Nephron progenitor cell (in vitro differentiated cells): ENCODE results near the gene FAM120A.

Experiments
- DNase-seq: peaks from one replicate; pipeline ENCODE4 v3.0.0; 2021
- H3K27ac Mint-ChIP-seq: 2 replicates; pipeline ENCODE4 v1.8.0; 2021; ENCODE audit warnings: mild to moderate bottlenecking, moderate library complexity, mixed read lengths
- H3K27me3 Mint-ChIP-seq: 2 replicates; pipeline ENCODE4 v1.8.0; 2021; ENCODE audit warnings: mild to moderate bottlenecking, low read depth, mixed read lengths; ENCODE audit not compliant: poor library complexity
- H3K36me3 Mint-ChIP-seq: 2 replicates; pipeline ENCODE4 v1.8.0; 2021; ENCODE audit warnings: low read depth, mixed read lengths
- H3K4me1 Mint-ChIP-seq: 2 replicates; pipeline ENCODE4 v1.8.0; 2021; ENCODE audit warnings: mixed read lengths
- H3K4me3 Mint-ChIP-seq: 2 replicates; pipeline ENCODE4 v1.8.0; 2021; ENCODE audit warnings: mild to moderate bottlenecking, moderate library complexity, mixed read lengths
- H3K9me3 Mint-ChIP-seq: 2 replicates; pipeline ENCODE4 v1.8.0; 2021; ENCODE audit warnings: mild to moderate bottlenecking, moderate library complexity, mixed read lengths
- TF ChIP-seq, protein P1 (sequence below): fragments of 200-600 bp; sonication (generic); IDR thresholded peaks from 2 replicates; pipeline ENCODE4 v1.5.0; 2021; ENCODE audit warnings: antibody characterized with exemption

The FAM120A gene

GRCh38 chr9:93440896-93441580, 10.4 kb upstream of the FAM120A start:
- H3K36me3 Mint-ChIP-seq = peaks cover 15% of the 10 kb centered on the region
- H3K27ac Mint-ChIP-seq = no peak overlapping the region
- no peak for DNase-seq
- peaks cover 16% of the 10 kb centered on the region for H3K4me1 Mint-ChIP-seq
- peaks cover 7% of the 10 kb centered on the region for H3K27me3 Mint-ChIP-seq
- H3K9me3 Mint-ChIP-seq = no peaks in the 10 kb centered on the region
- H3K4me3 Mint-ChIP-seq = no peak overlapping the region
- TF ChIP-seq, protein P1, sequence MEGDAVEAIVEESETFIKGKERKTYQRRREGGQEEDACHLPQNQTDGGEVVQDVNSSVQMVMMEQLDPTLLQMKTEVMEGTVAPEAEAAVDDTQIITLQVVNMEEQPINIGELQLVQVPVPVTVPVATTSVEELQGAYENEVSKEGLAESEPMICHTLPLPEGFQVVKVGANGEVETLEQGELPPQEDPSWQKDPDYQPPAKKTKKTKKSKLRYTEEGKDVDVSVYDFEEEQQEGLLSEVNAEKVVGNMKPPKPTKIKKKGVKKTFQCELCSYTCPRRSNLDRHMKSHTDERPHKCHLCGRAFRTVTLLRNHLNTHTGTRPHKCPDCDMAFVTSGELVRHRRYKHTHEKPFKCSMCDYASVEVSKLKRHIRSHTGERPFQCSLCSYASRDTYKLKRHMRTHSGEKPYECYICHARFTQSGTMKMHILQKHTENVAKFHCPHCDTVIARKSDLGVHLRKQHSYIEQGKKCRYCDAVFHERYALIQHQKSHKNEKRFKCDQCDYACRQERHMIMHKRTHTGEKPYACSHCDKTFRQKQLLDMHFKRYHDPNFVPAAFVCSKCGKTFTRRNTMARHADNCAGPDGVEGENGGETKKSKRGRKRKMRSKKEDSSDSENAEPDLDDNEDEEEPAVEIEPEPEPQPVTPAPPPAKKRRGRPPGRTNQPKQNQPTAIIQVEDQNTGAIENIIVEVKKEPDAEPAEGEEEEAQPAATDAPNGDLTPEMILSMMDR = no peak

GRCh38 chr9:93446073-93446472, 5.4 kb upstream of the FAM120A start:
- DNase-seq = no peak
- Mint-ChIP-seq H3K9me3 (no peaks in the 10 kb centered on the region), H3K4me1 (peaks cover 12% of the 10 kb centered on the region), H3K27me3 (peaks cover 5% of the 10 kb centered on the region), H3K27ac (peak overlapping the region; percentile 52), H3K4me3 (no peak overlapping the region), H3K36me3 (peaks cover 57% of the 10 kb centered on the region)
- TF ChIP-seq, protein P1 = no peak

- Mint-ChIP-seq H3K27ac (peak overlapping the region; percentile 71), H3K4me1 (peaks cover 12% of the 10 kb centered on the region), H3K36me3 (peaks cover 57% of the 10 kb centered on the region), H3K27me3 (peaks cover 5% of the 10 kb centered on the region), H3K4me3 (no peak overlapping the region), H3K9me3 (no peaks in the 10 kb centered on the region)
- DNase-seq = no peak
- TF ChIP-seq, protein P1 = no peak
Measured at GRCh38 chr9:93447655-93448054, 3.8 kb upstream of the FAM120A start.

GRCh38 chr9:93451849-93452709, 594 bp downstream of the FAM120A start:
- Mint-ChIP-seq H3K27me3 (no peaks in the 10 kb centered on the region), H3K4me3 (peak overlapping the region; percentile 97), H3K9me3 (no peaks in the 10 kb centered on the region), H3K4me1 (peaks cover 38% of the 10 kb centered on the region), H3K36me3 (peaks cover 36% of the 10 kb centered on the region), H3K27ac (peak overlapping the region; percentile 97)
- peak; percentile 62 for DNase-seq
- TF ChIP-seq, protein P1 = no peak

DNA sequence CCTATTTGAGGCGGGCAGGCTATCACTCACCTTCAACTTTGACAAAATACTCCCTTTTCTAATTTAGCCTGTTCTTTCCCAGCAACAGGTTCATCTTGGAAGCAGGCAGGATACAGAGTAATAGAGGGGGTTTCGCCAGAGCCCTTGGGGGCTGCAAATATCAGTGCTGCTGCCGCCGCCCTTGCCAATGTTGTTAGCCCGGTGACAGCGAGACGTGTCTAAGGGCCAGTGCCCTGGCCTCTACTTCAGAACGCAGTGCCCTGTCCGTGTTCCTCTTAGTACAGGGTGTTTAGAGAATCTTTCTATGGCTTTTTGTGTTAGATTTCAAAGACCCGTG, 1.2 kb downstream of the FAM120A start:
- H3K27ac Mint-ChIP-seq = peak overlapping the region; percentile 79
- TF ChIP-seq, protein P1 = no peak
- H3K27me3 Mint-ChIP-seq = no peaks in the 10 kb centered on the region
- H3K9me3 Mint-ChIP-seq = no peaks in the 10 kb centered on the region
- H3K36me3 Mint-ChIP-seq = peaks cover 34% of the 10 kb centered on the region
- peak; percentile 18 for DNase-seq
- peaks cover 40% of the 10 kb centered on the region for H3K4me1 Mint-ChIP-seq
- H3K4me3 Mint-ChIP-seq = peak overlapping the region; percentile 97
